Measurements from ENCODE around the gene PCED1B.
A peak's percentile ranks its signal among the peaks of the same experiment; 100 is the strongest.

Gene PCED1B

DNA sequence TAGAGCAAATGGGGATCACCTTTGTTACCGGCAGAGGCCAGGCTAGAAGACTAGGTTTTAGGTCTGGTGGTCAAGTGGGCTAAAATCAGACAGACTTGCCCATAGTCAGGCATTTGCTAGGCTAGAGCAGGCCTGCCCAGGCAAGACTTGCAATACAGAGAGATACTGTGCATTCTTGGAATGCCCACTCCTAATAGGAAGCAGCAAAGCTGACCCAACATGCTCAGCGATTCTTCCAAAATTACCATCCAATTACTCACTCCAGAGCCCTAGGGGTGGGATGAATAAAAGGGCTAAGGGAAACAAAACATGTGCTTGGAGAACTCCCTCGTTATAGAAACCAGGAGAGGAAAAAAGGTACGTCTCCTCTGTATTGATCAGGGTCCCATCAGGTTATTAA lies 188.2 kb downstream of the PCED1B start:
- Histone ChIP-seq H3K4me1 (ENCODE audit: control insufficient read depth in 2 of 2, insufficient read depth in 2 of 2, low read length in 2 of 2) (no peaks in the 10 kb centered on the region), H3K27me3 (ENCODE audit: control insufficient read depth in 2 of 2, insufficient read depth in 2 of 2, low read length in 2 of 2) (no peaks in the 10 kb centered on the region), H3K27ac (ENCODE audit: low read depth in 2 of 2, low read length in 2 of 2) (no peak overlapping the region), H3K4me3 (ENCODE audit: low read length in 2 of 2) (no peak overlapping the region), H3K9me3 (ENCODE audit: control insufficient read depth in 2 of 2, low read length in 2 of 2) (no peaks in the 10 kb centered on the region), H3K36me3 (ENCODE audit: control insufficient read depth in 2 of 2, insufficient read depth in 2 of 2, low read length in 2 of 2) (no peaks in the 10 kb centered on the region), H3K9ac (ENCODE audit: low read depth in 1 of 2, low read length in 2 of 2) (no peak overlapping the region)

DNA sequence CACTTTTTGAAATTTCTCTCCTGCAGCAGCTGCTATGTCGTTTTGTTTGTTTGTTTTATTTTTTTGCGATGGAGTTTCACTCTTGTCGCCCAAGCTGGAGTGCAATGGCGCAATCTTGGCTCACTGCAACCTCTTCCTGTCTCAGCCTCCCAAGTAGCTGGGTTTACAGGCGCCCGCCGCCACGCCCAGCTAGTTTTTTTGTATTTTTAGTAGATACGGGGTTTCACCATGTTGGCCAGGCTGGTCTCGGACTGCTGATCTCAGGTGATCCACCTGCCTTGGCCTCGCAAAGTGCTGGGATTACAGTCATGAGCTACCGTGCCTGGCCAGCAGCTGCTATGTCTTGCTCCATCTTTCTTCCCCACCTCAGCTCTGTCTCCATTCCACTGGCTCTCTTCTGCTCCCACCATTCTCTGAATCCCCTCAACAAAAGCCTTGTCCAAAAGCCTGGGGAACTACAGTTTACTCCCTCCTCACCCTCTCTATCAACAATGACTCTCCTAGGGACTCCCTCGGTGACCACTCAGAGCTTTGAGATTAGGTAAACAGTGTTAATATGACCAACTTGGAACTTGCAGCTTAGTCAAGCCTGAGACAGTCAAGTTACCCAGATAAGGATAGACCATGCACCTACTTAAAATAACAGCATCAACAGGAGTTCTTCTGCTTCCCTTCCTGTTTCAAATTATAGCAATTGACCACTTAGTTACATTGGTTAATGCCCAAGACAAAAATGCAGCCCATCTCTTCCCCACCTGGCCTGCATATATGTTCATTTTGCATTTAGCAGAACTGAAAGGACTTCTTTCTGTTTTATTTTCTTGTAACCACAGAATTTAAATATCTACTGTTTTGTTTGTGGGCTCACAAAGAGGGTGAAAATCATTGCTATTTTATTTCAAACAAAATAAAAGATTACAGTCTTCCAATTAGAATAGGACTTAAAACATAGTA lies 189.4 kb downstream of the PCED1B start:
- H3K4me1 ChIP-seq (ENCODE audit: control insufficient read depth in 2 of 2, insufficient read depth in 2 of 2, low read length in 2 of 2): no peaks in the 10 kb centered on the region
- no peaks in the 10 kb centered on the region for H3K36me3 ChIP-seq (ENCODE audit: control insufficient read depth in 2 of 2, insufficient read depth in 2 of 2, low read length in 2 of 2)
- no peak overlapping the region for H3K9ac ChIP-seq (ENCODE audit: low read depth in 1 of 2, low read length in 2 of 2)
- H3K27me3 ChIP-seq (ENCODE audit: control insufficient read depth in 2 of 2, insufficient read depth in 2 of 2, low read length in 2 of 2): no peaks in the 10 kb centered on the region
- peak overlapping the region; percentile 25 for H3K27ac ChIP-seq (ENCODE audit: low read depth in 2 of 2, low read length in 2 of 2)
- no peak overlapping the region for H3K4me3 ChIP-seq (ENCODE audit: low read length in 2 of 2)
- no peaks in the 10 kb centered on the region for H3K9me3 ChIP-seq (ENCODE audit: control insufficient read depth in 2 of 2, low read length in 2 of 2)

DNA sequence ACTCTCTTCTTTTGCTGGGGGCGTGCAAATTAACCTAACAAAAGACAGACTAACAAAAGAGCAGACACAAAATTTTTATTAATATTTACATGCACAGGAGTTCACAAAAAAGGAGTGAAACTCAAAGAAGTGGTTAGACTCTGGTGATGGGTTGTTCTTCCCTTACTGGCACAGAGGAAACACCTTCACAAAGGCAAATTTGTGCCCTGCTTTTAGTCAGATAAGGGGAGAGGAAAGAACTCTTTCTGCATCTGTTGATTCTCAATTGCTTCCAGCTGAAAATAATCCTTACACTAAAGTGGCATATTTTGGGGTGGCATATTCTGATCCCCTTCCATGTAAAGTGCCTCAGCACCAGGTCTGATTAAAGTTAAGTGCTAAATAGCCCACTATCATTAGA lies 190.5 kb downstream of the PCED1B start:
- Histone ChIP-seq H3K27ac (ENCODE audit: low read depth in 2 of 2, low read length in 2 of 2) (no peak overlapping the region), H3K9me3 (ENCODE audit: control insufficient read depth in 2 of 2, low read length in 2 of 2) (no peaks in the 10 kb centered on the region), H3K9ac (ENCODE audit: low read depth in 1 of 2, low read length in 2 of 2) (no peak overlapping the region), H3K4me3 (ENCODE audit: low read length in 2 of 2) (no peak overlapping the region), H3K27me3 (ENCODE audit: control insufficient read depth in 2 of 2, insufficient read depth in 2 of 2, low read length in 2 of 2) (no peaks in the 10 kb centered on the region), H3K36me3 (ENCODE audit: control insufficient read depth in 2 of 2, insufficient read depth in 2 of 2, low read length in 2 of 2) (no peaks in the 10 kb centered on the region), H3K4me1 (ENCODE audit: control insufficient read depth in 2 of 2, insufficient read depth in 2 of 2, low read length in 2 of 2) (peaks cover 0 to 2% of the 10 kb centered on the region in 2 donors)

DNA sequence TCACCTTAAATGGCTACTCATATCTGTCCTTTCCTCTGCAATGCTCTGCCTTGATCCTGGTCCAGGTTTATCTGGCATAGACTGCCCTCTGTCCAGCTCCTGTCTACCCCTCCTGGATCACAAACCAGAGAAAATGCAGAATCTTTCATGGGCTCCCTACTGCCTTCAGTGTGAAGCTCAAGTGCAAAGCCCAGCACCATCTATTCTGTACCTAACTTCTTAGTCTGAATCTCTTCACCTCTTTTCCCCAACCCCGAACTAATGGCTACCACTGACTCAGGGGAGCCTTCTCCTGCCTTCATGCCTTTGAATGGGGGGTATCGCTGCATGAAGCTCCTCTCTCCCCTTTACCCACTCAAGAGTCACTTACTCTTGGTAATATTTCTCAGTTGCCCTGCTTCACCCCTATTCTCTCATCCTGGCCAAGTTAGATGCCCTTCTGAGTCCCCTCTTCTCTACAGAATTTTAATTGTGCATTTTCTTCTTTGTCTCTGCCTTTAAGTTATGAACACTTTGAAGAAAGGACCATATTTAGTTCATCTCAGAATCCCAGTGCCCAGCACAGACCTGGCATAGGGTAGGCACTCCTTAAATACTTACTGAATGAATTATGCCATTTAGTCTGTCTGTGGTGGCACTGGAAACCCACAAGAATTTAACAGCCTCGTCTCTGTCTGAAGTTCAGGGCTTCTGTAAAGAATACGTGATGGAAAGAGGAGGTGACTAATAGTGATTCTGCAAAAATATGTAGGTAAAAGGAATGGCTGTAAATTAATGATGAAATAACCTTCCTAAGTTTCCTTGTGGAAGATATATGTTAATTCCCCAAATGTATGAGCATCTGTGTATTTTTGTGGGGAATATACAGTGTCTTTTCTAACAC lies 191.6 kb downstream of the PCED1B start:
- H3K9ac ChIP-seq (ENCODE audit: low read depth in 1 of 2, low read length in 2 of 2): no peak overlapping the region

DNA sequence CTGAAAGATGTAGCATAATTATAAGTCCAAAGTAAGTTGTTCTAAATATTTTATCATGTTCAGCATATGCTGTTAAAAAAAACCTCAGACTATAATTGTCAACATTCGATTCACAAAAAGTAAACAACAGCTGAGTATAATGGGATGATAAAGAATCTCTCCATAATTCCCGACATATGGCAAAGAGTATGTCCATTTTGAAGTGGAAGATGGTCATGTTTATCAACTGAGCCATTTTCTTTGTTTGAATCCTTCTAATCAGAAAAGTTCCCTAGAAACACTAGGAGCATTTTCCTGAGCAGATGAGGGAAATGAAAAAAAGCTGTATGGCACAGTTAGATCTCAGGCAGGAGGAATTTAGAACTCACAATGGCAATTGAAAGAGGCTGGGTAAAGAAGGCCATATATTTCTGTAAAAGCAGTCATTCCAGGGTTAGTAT lies 192.4 kb downstream of the PCED1B start:
- no peak overlapping the region for H3K4me3 ChIP-seq (ENCODE audit: low read length in 2 of 2)
- no peaks in the 10 kb centered on the region for H3K9me3 ChIP-seq (ENCODE audit: control insufficient read depth in 2 of 2, low read length in 2 of 2)
- no peaks in the 10 kb centered on the region for H3K27me3 ChIP-seq (ENCODE audit: control insufficient read depth in 2 of 2, insufficient read depth in 2 of 2, low read length in 2 of 2)
- peaks cover 3 to 10% of the 10 kb centered on the region in 2 donors for H3K4me1 ChIP-seq (ENCODE audit: control insufficient read depth in 2 of 2, insufficient read depth in 2 of 2, low read length in 2 of 2)
- no peak overlapping the region for H3K9ac ChIP-seq (ENCODE audit: low read depth in 1 of 2, low read length in 2 of 2)
- no peaks in the 10 kb centered on the region for H3K36me3 ChIP-seq (ENCODE audit: control insufficient read depth in 2 of 2, insufficient read depth in 2 of 2, low read length in 2 of 2)
- no peak overlapping the region for H3K27ac ChIP-seq (ENCODE audit: low read depth in 2 of 2, low read length in 2 of 2)

More for the DNA sequence above, 191.6 kb downstream of the PCED1B start:
- H3K4me3 ChIP-seq (ENCODE audit: low read length in 2 of 2): no peak overlapping the region
- no peaks in the 10 kb centered on the region for H3K27me3 ChIP-seq (ENCODE audit: control insufficient read depth in 2 of 2, insufficient read depth in 2 of 2, low read length in 2 of 2)
- H3K9me3 ChIP-seq (ENCODE audit: control insufficient read depth in 2 of 2, low read length in 2 of 2): no peaks in the 10 kb centered on the region
- peaks cover 0 to 3% of the 10 kb centered on the region in 2 donors for H3K4me1 ChIP-seq (ENCODE audit: control insufficient read depth in 2 of 2, insufficient read depth in 2 of 2, low read length in 2 of 2)
- no peaks in the 10 kb centered on the region for H3K36me3 ChIP-seq (ENCODE audit: control insufficient read depth in 2 of 2, insufficient read depth in 2 of 2, low read length in 2 of 2)
- no peak overlapping the region for H3K27ac ChIP-seq (ENCODE audit: low read depth in 2 of 2, low read length in 2 of 2)

DNA sequence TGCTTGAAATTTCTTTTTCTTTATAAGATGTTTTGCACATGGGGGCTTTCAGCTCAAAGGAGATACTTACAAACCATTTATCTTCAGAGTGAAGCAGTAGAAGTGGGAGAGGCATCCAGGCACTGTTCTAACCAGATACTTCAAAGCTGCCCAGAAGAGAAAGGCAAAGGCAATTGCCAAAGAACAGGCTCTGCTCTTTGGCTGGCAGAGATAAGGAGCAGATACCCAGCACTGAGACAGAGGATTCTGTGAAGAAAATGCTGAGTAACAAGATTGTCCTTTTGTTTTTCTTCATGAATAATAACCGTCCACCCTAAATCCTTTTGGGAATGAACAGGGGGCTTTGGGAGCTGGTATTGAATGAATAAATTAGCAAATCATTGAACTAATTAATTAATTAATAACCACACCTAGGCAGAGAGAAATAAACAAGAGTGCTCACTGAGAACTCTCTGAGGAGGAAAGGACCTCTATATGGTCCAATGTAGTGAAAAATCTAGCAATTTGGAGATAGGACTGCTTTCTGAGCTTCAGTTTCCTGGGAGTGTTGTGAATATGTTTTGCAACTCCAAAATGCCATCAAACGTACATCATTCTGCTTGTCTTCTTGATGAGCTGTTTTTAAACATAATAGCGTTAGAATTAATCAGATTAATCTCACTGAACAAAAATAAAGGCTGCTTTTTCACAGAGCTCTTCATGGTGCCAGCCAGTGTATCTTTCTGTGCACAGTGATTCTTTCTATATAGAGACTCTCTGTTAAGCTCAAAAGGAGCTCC lies 193.2 kb downstream of the PCED1B start:
- Histone ChIP-seq H3K27ac (ENCODE audit: low read depth in 2 of 2, low read length in 2 of 2) (no peak overlapping the region), H3K4me3 (ENCODE audit: low read length in 2 of 2) (no peak overlapping the region), H3K36me3 (ENCODE audit: control insufficient read depth in 2 of 2, insufficient read depth in 2 of 2, low read length in 2 of 2) (no peaks in the 10 kb centered on the region), H3K27me3 (ENCODE audit: control insufficient read depth in 2 of 2, insufficient read depth in 2 of 2, low read length in 2 of 2) (no peaks in the 10 kb centered on the region), H3K9ac (ENCODE audit: low read depth in 1 of 2, low read length in 2 of 2) (no peak overlapping the region), H3K9me3 (ENCODE audit: control insufficient read depth in 2 of 2, low read length in 2 of 2) (no peaks in the 10 kb centered on the region), H3K4me1 (ENCODE audit: control insufficient read depth in 2 of 2, insufficient read depth in 2 of 2, low read length in 2 of 2) (peaks cover 11 to 18% of the 10 kb centered on the region in 2 donors)

DNA sequence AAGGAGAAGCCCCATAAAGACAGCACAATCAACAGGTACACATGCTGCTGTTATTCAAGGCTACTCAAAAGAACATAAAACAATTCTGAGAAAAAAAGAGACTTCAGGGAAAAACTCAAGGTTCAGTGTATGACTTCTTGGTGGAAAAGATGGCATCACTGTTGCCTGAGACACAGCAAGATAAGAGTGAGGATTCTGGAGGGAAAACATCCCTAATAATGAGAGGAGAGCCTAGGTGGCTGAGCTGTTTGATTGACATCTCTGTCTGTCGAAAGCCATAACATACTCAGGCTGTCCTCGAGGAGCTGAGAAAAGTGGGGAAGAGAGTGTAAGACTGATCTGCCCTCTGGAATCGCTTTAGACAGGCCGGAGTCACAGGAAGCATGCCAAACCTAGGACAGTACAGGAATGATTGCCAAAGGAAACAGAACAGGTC lies 193.8 kb downstream of the PCED1B start:
- Histone ChIP-seq H3K4me1 (ENCODE audit: control insufficient read depth in 2 of 2, insufficient read depth in 2 of 2, low read length in 2 of 2) (peaks cover 16 to 24% of the 10 kb centered on the region in 2 donors), H3K27ac (ENCODE audit: low read depth in 2 of 2, low read length in 2 of 2) (no peak overlapping the region), H3K27me3 (ENCODE audit: control insufficient read depth in 2 of 2, insufficient read depth in 2 of 2, low read length in 2 of 2) (no peaks in the 10 kb centered on the region), H3K9ac (ENCODE audit: low read depth in 1 of 2, low read length in 2 of 2) (no peak overlapping the region), H3K9me3 (ENCODE audit: control insufficient read depth in 2 of 2, low read length in 2 of 2) (no peaks in the 10 kb centered on the region), H3K4me3 (ENCODE audit: low read length in 2 of 2) (no peak overlapping the region), H3K36me3 (ENCODE audit: control insufficient read depth in 2 of 2, insufficient read depth in 2 of 2, low read length in 2 of 2) (no peaks in the 10 kb centered on the region)

DNA sequence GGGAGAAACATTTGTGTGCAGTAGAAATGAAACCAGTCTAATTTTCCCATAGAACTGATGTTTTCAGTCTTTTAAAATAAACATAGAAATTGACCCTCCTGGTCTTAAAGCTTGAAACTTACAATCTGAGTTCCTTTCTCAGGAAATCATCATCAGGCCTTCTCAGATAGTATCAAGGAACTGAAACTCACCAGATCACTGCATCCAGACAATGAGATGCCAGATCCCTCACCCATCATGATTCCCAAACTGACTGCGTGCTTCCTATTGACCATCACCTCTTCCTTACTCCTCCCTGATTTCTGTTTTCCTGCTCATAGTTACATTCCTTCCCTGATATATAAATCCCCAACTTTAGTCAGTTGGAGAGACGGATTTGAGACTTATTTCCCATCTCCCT lies 195.3 kb downstream of the PCED1B start:
- Histone ChIP-seq H3K27ac (ENCODE audit: low read depth in 2 of 2, low read length in 2 of 2) (no peak overlapping the region), H3K36me3 (ENCODE audit: control insufficient read depth in 2 of 2, insufficient read depth in 2 of 2, low read length in 2 of 2) (no peaks in the 10 kb centered on the region), H3K9me3 (ENCODE audit: control insufficient read depth in 2 of 2, low read length in 2 of 2) (no peaks in the 10 kb centered on the region), H3K4me1 (ENCODE audit: control insufficient read depth in 2 of 2, insufficient read depth in 2 of 2, low read length in 2 of 2) (peaks cover 16 to 24% of the 10 kb centered on the region in 2 donors), H3K9ac (ENCODE audit: low read depth in 1 of 2, low read length in 2 of 2) (no peak overlapping the region), H3K27me3 (ENCODE audit: control insufficient read depth in 2 of 2, insufficient read depth in 2 of 2, low read length in 2 of 2) (no peaks in the 10 kb centered on the region), H3K4me3 (ENCODE audit: low read length in 2 of 2) (no peak overlapping the region)

DNA sequence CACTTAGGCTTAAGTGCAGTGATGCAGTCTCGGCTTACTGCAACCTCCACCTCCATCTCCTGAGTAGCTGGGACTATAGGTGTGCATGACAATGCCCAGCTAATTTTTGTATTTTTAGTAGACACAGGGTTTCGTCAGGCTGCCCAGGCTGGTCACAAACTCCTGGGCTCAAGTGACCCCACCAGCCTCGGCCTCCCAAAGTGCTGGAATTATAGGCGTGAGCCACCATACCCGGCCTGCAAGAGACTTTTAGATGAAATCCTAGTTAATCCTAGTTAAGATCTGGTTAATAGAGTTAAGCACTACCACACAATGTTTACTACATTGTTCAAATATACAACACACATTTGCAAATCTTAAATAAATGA lies 196.8 kb downstream of the PCED1B start:
- Histone ChIP-seq H3K4me3 (ENCODE audit: low read length in 2 of 2) (no peak overlapping the region), H3K36me3 (ENCODE audit: control insufficient read depth in 2 of 2, insufficient read depth in 2 of 2, low read length in 2 of 2) (no peaks in the 10 kb centered on the region), H3K4me1 (ENCODE audit: control insufficient read depth in 2 of 2, insufficient read depth in 2 of 2, low read length in 2 of 2) (peaks cover 16 to 24% of the 10 kb centered on the region in 2 donors), H3K27me3 (ENCODE audit: control insufficient read depth in 2 of 2, insufficient read depth in 2 of 2, low read length in 2 of 2) (no peaks in the 10 kb centered on the region), H3K9ac (ENCODE audit: low read depth in 1 of 2, low read length in 2 of 2) (no peak overlapping the region), H3K9me3 (ENCODE audit: control insufficient read depth in 2 of 2, low read length in 2 of 2) (no peaks in the 10 kb centered on the region), H3K27ac (ENCODE audit: low read depth in 2 of 2, low read length in 2 of 2) (peak overlapping the region; percentile 67 to 76)

Data from mucosa of rectum (tissue), 2 donors.